DMS153 treated with DMSO at 0.1 percent for 48 hours (cell line): ENCODE measurements around the gene ATXN3.

Experiments used
- DNase-seq: peaks from one replicate; lab custom pipeline; 2025; ENCODE audit not compliant: unreplicated experiment; lab: John Stamatoyannopoulos, UW

ATXN3 gene

DNA sequence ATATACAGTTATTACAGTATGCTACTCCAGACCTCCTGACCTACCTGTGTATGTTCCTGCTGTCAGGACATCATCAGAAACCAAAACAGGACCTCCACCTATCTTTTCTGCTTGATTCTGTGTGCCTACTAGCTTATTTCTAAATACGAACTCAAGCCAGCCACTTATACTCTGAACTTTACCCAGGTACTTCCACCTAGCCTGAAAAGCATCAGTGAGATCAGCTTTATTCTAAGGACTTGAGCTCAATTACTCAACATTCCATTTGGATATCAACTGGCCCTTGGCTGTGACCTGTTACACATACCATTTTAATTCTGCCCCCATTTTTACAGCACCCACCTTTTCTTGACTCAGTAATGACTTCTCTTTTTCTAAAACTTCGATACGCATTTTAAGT, 95.7 kb downstream of the ATXN3 start:
- DNase-seq: no peak

DNA sequence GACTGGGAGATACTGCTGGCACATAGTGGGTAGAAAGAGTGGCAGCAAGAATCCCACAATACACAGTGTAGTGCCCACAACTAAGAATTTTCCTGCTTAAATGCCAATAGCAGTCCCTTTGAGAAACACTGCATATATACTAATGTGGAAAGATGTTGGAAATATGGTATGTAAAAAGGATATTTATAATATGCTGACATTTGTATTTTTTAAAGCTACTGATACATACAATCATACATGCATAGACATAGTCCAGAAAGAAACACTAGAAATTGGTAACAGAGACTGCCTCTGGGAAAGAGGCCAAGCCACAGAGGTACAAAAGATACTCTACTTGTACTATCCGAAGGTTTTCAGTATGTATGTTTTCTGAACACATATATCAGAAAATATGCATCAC, 96.8 kb downstream of the ATXN3 start:
- no peak for DNase-seq
